Measurements from ENCODE around the gene AK4. TPM values are rescaled to one million over a fixed set of nuclear protein-coding genes. Genes with fewer than 3 reads are reported as not detected.

The AK4 gene
- total and polyA plus RNA-seq, 2 of the 8 experiments (the other 6 are each of a cell fraction or from before 2014, with no cell fraction given) = 64.5 to 175 TPM

DNA sequence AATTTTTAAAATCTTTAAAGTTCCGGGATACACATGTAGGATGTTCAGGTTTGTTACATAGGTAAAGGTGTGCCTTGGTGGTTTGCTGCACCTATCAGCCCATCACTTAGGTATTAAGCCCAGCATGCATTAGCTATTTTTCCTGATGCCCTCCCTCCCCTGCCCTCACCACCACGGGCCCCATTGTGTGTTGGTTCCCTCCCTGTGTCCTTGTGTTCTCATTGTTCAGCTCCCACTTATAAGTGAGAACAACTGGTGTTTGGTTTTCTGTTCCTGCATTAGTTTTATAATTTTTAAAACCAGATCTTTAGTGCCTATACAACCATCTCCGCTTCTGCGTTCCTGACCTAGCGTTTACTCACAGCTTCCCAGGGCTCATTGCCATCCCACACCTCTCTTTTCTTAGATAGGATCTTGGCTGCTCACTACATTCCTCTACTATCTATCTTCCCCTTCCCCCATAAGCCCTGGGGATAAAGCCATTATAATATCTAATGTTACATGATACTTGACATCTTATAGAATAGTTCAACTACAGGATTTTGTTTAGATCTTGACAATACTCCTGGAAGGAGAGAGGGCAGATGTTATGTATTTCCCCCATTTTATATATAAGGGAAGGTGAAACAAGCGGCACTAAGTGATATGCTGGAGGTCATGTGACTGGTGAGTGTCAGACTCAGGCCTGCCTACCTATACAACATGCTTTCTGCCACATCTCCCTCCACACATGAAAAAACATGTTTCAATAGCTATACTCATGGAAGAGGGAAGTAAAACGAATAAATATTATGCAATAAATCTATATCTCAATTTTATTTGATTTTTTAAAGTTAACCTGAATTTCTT, 109.1 kb downstream of the AK4 start (continued):
- TF ChIP-seq, protein P1, sequence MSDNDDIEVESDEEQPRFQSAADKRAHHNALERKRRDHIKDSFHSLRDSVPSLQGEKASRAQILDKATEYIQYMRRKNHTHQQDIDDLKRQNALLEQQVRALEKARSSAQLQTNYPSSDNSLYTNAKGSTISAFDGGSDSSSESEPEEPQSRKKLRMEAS (IDR thresholded peaks at IDR 0.05) = no peak

Data from H1 (cell line).